ENCODE measurements around the gene SPEN. TPM values are rescaled to one million over a fixed set of nuclear protein-coding genes. Genes with fewer than 3 reads are reported as not detected.
A peak's percentile ranks its signal among the peaks of the same experiment; 100 is the strongest.

The SPEN gene
- total and polyA plus RNA-seq, 2 experiments from 2014 or later, result 24.3 to 25.9 TPM

GRCh38 chr1:15850471-15851001 lies 3.0 kb downstream of the SPEN start:
- DNase-seq (ENCODE audit: low spot score), result peak; percentile 23
- Histone ChIP-seq H3K4me1 (ENCODE audit: insufficient read depth) (peaks cover 33% of the 10 kb centered on the region), H3K9me2 (replicated peaks; ENCODE audit: insufficient read depth) (no peaks in the 10 kb centered on the region), H3K4me3 (peak overlapping the region; percentile 92), H3K4me2 (peak overlapping the region; percentile 86), H2AFZ (peak overlapping the region; percentile 39), H3K79me2 (peaks cover 84% of the 10 kb centered on the region), H3K9me3 (ENCODE audit: low read depth) (no peaks in the 10 kb centered on the region), H3K27ac (peak overlapping the region; percentile 98), H3K36me3 (replicated peaks; ENCODE audit: insufficient read depth, low read depth) (no peaks in the 10 kb centered on the region), H4K20me1 (ENCODE audit: insufficient read depth, poor library complexity, severe bottlenecking) (peaks cover 22% of the 10 kb centered on the region), H3K27me3 (no peaks in the 10 kb centered on the region)
- TF ChIP-seq CTCF (IDR thresholded peaks at IDR 0.05; ENCODE audit: poor library complexity) (no peak), EZH2 (IDR thresholded peaks at IDR 0.05; ENCODE audit: borderline replicate concordance) (no peak), EZH2phosphoT487 (IDR thresholded peaks at IDR 0.05; ENCODE audit: low read depth, severe bottlenecking, unreplicated experiment) (no peak)
- 10% methylated on average over 2 of the region's 2 CpGs for WGBS (ENCODE audit: low lambda C conversion rate, missing lambda C conversion rate)

- H3K27me3 ChIP-seq, result no peaks in the 10 kb centered on the region
- no peaks in the 10 kb centered on the region for H3K36me3 ChIP-seq (replicated peaks; ENCODE audit: insufficient read depth, low read depth)
- peak overlapping the region; percentile 98 for H3K27ac ChIP-seq
- 75% methylated on average over 16 of the region's 16 CpGs for WGBS (ENCODE audit: low lambda C conversion rate, missing lambda C conversion rate)
- peak overlapping the region; percentile 86 for H3K4me2 ChIP-seq
- H3K9me2 ChIP-seq (replicated peaks; ENCODE audit: insufficient read depth), result no peaks in the 10 kb centered on the region
- peaks cover 86% of the 10 kb centered on the region for H3K79me2 ChIP-seq
- DNase-seq (ENCODE audit: low spot score), result no peak
- no peak overlapping the region for H2AFZ ChIP-seq
- H3K4me1 ChIP-seq (ENCODE audit: insufficient read depth), result peaks cover 31% of the 10 kb centered on the region
- TF ChIP-seq EZH2phosphoT487 (IDR thresholded peaks at IDR 0.05; ENCODE audit: low read depth, severe bottlenecking, unreplicated experiment) (no peak), EZH2 (IDR thresholded peaks at IDR 0.05; ENCODE audit: borderline replicate concordance) (no peak), CTCF (IDR thresholded peaks at IDR 0.05; ENCODE audit: poor library complexity) (no peak)
- no peaks in the 10 kb centered on the region for H3K9me3 ChIP-seq (ENCODE audit: low read depth)
- H3K4me3 ChIP-seq, result peak overlapping the region; percentile 92
- peaks cover 23% of the 10 kb centered on the region for H4K20me1 ChIP-seq (ENCODE audit: insufficient read depth, poor library complexity, severe bottlenecking)
Measured at GRCh38 chr1:15851210-15852035, 3.9 kb downstream of the SPEN start.

- peaks cover 26% of the 10 kb centered on the region for H3K4me1 ChIP-seq (ENCODE audit: insufficient read depth)
- no peak overlapping the region for H3K4me3 ChIP-seq
- DNase-seq (ENCODE audit: low spot score), result no peak
- H4K20me1 ChIP-seq (ENCODE audit: insufficient read depth, poor library complexity, severe bottlenecking), result peaks cover 30% of the 10 kb centered on the region
- H3K4me2 ChIP-seq, result peak overlapping the region; percentile 86
- TF ChIP-seq EZH2 (IDR thresholded peaks at IDR 0.05; ENCODE audit: borderline replicate concordance), result no peak
- no peak for TF ChIP-seq CTCF (IDR thresholded peaks at IDR 0.05; ENCODE audit: poor library complexity)
- TF ChIP-seq EZH2phosphoT487 (IDR thresholded peaks at IDR 0.05; ENCODE audit: low read depth, severe bottlenecking, unreplicated experiment), result no peak
- no peaks in the 10 kb centered on the region for H3K27me3 ChIP-seq
- H3K9me2 ChIP-seq (replicated peaks; ENCODE audit: insufficient read depth), result no peaks in the 10 kb centered on the region
- no peaks in the 10 kb centered on the region for H3K9me3 ChIP-seq (ENCODE audit: low read depth)
- 85% methylated on average over 6 of the region's 6 CpGs for WGBS (ENCODE audit: low lambda C conversion rate, missing lambda C conversion rate)
- H3K79me2 ChIP-seq, result peaks cover 87% of the 10 kb centered on the region
- H3K27ac ChIP-seq, result peak overlapping the region; percentile 98
- no peak overlapping the region for H2AFZ ChIP-seq
- no peaks in the 10 kb centered on the region for H3K36me3 ChIP-seq (replicated peaks; ENCODE audit: insufficient read depth, low read depth)
Measured at GRCh38 chr1:15852036-15852827, 4.7 kb downstream of the SPEN start.
